ENCODE measurements around the gene IGFALS. TPM values are rescaled to one million over a fixed set of nuclear protein-coding genes. Genes with fewer than 3 reads are reported as not detected.

Gene IGFALS
- total RNA-seq, 1 experiment from 2014 or later = not detected

DNA sequence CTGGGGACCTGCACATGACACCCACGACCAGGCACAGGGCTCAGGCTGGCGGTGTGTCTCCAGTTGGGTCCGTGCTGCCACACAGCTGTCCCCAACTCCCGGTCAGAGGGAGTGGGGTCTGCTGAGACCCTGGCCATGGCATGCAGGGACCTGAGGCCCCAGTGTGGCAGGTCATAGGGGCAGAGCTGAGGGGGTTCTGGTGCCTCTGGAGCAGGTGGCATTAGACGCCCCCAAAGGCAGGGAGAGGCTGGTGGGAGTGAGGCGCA lies 6.5 kb downstream of the IGFALS start:
- Histone ChIP-seq H3K4me1 (replicated peaks; ENCODE audit: insufficient read depth) (peaks cover 7% of the 10 kb centered on the region), H3F3A (ENCODE audit: insufficient read depth, low read depth) (peaks cover under 1% of the 10 kb centered on the region; the same call in 1 of the 2 replicates), H3K79me2 (ENCODE audit: low read depth) (peaks cover 35% of the 10 kb centered on the region), H3K27me3 (ENCODE audit: insufficient read depth, low read depth) (no peaks in the 10 kb centered on the region), H3K4me2 (no peak overlapping the region), H3K9me2 (ENCODE audit: insufficient read depth) (no peaks in the 10 kb centered on the region), H3K27ac (no peak overlapping the region), H3K4me3 (no peak overlapping the region), H2AFZ (no peak overlapping the region), H3K36me3 (ENCODE audit: low read depth) (no peaks in the 10 kb centered on the region), H4K20me1 (ENCODE audit: insufficient read depth) (peaks cover 18% of the 10 kb centered on the region), H3K9me3 (ENCODE audit: insufficient read depth, low read depth) (no peaks in the 10 kb centered on the region)
- TF ChIP-seq EZH2 (IDR thresholded peaks at IDR 0.05; ENCODE audit: low read depth) (no peak), CTCF (conservative IDR thresholded peaks at IDR 0.05) (no peak)
- CTCF ChIA-PET = no interaction called here
- POLR2A ChIA-PET (ENCODE audit: unreplicated experiment) = no interaction called here
- no peak for DNase-seq
- BruUV-seq (replicated peaks) = no TSS peak
- intact Hi-C loops (cut with micrococcal nuclease; ENCODE audit: unreplicated experiment) = no loop called here

- Histone ChIP-seq H3K27ac (no peak overlapping the region), H3K9me3 (ENCODE audit: insufficient read depth, low read depth) (no peaks in the 10 kb centered on the region), H2AFZ (no peak overlapping the region), H3K4me2 (no peak overlapping the region), H3F3A (ENCODE audit: insufficient read depth, low read depth) (peaks cover 6% of the 10 kb centered on the region; the same call in 1 of the 2 replicates), H4K20me1 (ENCODE audit: insufficient read depth) (peaks cover 20% of the 10 kb centered on the region), H3K36me3 (ENCODE audit: low read depth) (no peaks in the 10 kb centered on the region), H3K27me3 (ENCODE audit: insufficient read depth, low read depth) (no peaks in the 10 kb centered on the region), H3K9me2 (ENCODE audit: insufficient read depth) (no peaks in the 10 kb centered on the region), H3K4me3 (no peak overlapping the region), H3K79me2 (ENCODE audit: low read depth) (peaks cover 38% of the 10 kb centered on the region), H3K4me1 (replicated peaks; ENCODE audit: insufficient read depth) (peaks cover 7% of the 10 kb centered on the region)
- BruUV-seq (replicated peaks) = no TSS peak
- POLR2A ChIA-PET (ENCODE audit: unreplicated experiment) = no interaction called here
- intact Hi-C loops (cut with micrococcal nuclease; ENCODE audit: unreplicated experiment) = no loop called here
- TF ChIP-seq CTCF (conservative IDR thresholded peaks at IDR 0.05) (no peak), EZH2 (IDR thresholded peaks at IDR 0.05; ENCODE audit: low read depth) (no peak)
- CTCF ChIA-PET = no interaction called here
- no peak for DNase-seq
Measured at GRCh38 chr16:1786242-1787055, 7.1 kb downstream of the IGFALS start.

GRCh38 chr16:1785846-1786170 lies 7.7 kb downstream of the IGFALS start:
- DNase-seq = no peak
- no peaks in the 10 kb centered on the region for H3K9me2 ChIP-seq (ENCODE audit: insufficient read depth)
- 0 out of 2 replicates have a peak, but pooled peaks cover 3% of the 10 kb centered on the region for H3K36me3 ChIP-seq (ENCODE audit: low read depth)
- TF ChIP-seq CTCF (conservative IDR thresholded peaks at IDR 0.05) (no peak), EZH2 (IDR thresholded peaks at IDR 0.05; ENCODE audit: low read depth) (no peak)
- peaks cover 25% of the 10 kb centered on the region for H4K20me1 ChIP-seq (ENCODE audit: insufficient read depth)
- H3K27me3 ChIP-seq (ENCODE audit: insufficient read depth, low read depth) = no peaks in the 10 kb centered on the region
- H3F3A ChIP-seq (ENCODE audit: insufficient read depth, low read depth) = peaks cover 12% of the 10 kb centered on the region; the same call in 1 of the 2 replicates
- POLR2A ChIA-PET (ENCODE audit: unreplicated experiment) = no interaction called here
- H3K4me2 ChIP-seq = no peak overlapping the region
- CTCF ChIA-PET = no interaction called here
- peaks cover 45% of the 10 kb centered on the region for H3K79me2 ChIP-seq (ENCODE audit: low read depth)
- H2AFZ ChIP-seq = no peak overlapping the region
- no peak overlapping the region for H3K4me3 ChIP-seq
- intact Hi-C loops (cut with micrococcal nuclease; ENCODE audit: unreplicated experiment) = no loop called here
- BruUV-seq (replicated peaks) = no TSS peak
- no peak overlapping the region for H3K27ac ChIP-seq
- H3K9me3 ChIP-seq (ENCODE audit: insufficient read depth, low read depth) = no peaks in the 10 kb centered on the region
- H3K4me1 ChIP-seq (replicated peaks; ENCODE audit: insufficient read depth) = peaks cover 13% of the 10 kb centered on the region
